Measurements from ENCODE around the gene POLQ. TPM values are rescaled to one million over a fixed set of nuclear protein-coding genes. Genes with fewer than 3 reads are reported as not detected.

POLQ gene
- total RNA-seq, 4 donors from 2014 or later: 2.2 to 11.6 (median 3.9) TPM

DNA sequence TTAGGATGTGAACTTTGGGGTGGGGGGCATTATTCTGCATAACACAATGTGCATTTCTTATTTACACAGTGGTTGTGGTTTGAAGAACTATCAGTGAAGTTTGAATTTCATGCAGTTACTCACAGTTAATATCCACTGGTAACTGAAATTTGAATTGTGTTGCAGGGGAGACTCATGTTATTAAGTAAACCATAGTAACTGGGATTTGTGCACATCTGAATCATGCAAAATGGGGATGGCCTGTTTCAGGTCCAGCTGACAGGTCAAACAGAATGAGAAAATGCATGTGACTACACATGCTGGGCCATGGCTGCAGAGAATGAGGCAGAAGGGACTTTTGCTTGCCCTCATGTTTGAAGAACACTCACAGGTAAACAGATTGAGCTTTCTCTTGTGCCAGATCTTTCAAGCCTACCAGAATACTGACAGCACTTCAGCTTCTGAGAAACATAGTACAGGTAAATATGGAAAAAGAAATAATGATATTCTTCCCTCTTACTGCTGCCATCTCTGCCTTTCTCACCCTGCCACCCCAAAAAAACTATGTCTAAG, 115.0 kb downstream of the POLQ start:
- Histone ChIP-seq H3K36me3 (no peaks in the 10 kb centered on the region), H3K4me3 (no peak overlapping the region), H3K4me1 (peaks cover 0 to 4% (median 0%) of the 10 kb centered on the region in 4 donors), H3K27ac (no peak overlapping the region), H3K9me3 (no peaks in the 10 kb centered on the region), H3K27me3 (no peaks in the 10 kb centered on the region)
- DNase-seq: no peak
- TF ChIP-seq POLR2A (IDR thresholded peaks at IDR 0.05) (no peak), CTCF (IDR thresholded peaks at IDR 0.05) (no peak)

DNA sequence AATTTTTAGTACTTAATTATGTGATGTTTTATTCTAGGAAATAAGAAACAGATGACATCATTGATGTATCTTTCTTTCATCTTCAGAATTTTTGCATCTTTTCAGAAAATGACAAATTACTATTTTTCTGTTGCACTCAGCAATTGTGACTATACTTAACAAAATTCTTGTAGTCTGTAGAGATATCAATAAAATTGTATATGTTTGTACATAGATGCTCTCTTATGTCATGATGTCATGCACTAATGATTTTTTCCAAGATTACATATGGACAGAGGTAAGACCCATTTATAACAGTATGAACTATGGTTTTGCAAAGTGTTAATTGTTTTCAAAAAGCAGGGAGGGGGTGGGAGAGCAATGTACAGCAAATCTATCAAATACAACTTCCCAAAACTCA, 121.2 kb downstream of the POLQ start:
- H3K4me1 ChIP-seq: no peaks in the 10 kb centered on the region
- H3K27ac ChIP-seq: no peak overlapping the region
- H3K27me3 ChIP-seq: no peaks in the 10 kb centered on the region
- no peak overlapping the region for H3K4me3 ChIP-seq
- TF ChIP-seq POLR2A (IDR thresholded peaks at IDR 0.05): no peak
- no peak for TF ChIP-seq CTCF (IDR thresholded peaks at IDR 0.05)
- no peaks in the 10 kb centered on the region for H3K36me3 ChIP-seq
- H3K9me3 ChIP-seq: no peaks in the 10 kb centered on the region
- DNase-seq: no peak

DNA sequence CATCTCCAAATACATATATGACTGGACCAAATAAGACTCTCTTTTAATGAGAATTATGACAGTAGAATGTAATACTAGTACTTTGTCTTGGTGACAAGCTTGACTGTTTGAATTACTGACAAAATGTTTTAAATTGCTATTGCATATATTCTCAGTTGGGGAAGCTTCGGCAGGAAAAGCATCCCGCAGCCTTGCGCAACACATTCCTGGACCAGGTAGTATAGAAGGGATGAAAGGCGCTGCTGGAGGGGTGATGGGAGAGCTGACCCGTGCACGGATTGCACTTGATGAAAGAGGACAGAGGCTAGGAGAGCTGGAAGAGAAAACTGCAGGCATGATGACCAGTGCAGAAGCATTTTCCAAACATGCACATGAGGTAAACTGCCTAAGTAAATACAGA, 127.6 kb downstream of the POLQ start:
- TF ChIP-seq CTCF (IDR thresholded peaks at IDR 0.05) (no peak), POLR2A (IDR thresholded peaks at IDR 0.05) (no peak)

DNA sequence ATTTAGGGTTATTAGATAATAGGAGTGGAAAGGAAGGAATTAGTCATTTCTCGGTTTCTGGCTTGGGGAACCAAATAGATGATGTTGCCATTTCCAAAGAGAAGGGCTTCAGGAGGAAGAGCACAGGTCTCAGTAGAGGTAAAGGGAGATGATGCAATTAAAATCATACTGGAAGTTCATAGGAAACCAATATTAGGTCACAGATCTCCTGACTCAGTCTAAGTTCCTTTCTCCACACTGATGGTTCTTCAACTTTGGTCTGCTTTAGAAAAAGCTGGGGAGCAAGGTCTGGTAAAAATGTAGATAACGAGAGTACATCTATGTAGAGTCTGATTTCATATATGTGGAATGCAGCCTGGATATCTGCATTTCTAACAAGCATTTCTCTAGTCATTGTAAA, 130.9 kb downstream of the POLQ start:
- no peak for DNase-seq
- TF ChIP-seq CTCF (IDR thresholded peaks at IDR 0.05) (no peak), POLR2A (IDR thresholded peaks at IDR 0.05) (no peak)
- Histone ChIP-seq H3K27ac (no peak overlapping the region), H3K36me3 (no peaks in the 10 kb centered on the region), H3K27me3 (no peaks in the 10 kb centered on the region), H3K4me1 (no peaks in the 10 kb centered on the region), H3K4me3 (no peak overlapping the region), H3K9me3 (no peaks in the 10 kb centered on the region)

More for the DNA sequence above, 127.6 kb downstream of the POLQ start:
- Histone ChIP-seq H3K4me3 (no peak overlapping the region), H3K27me3 (no peaks in the 10 kb centered on the region), H3K9me3 (no peaks in the 10 kb centered on the region), H3K36me3 (no peaks in the 10 kb centered on the region), H3K4me1 (no peaks in the 10 kb centered on the region), H3K27ac (no peak overlapping the region)
- DNase-seq: no peak

DNA sequence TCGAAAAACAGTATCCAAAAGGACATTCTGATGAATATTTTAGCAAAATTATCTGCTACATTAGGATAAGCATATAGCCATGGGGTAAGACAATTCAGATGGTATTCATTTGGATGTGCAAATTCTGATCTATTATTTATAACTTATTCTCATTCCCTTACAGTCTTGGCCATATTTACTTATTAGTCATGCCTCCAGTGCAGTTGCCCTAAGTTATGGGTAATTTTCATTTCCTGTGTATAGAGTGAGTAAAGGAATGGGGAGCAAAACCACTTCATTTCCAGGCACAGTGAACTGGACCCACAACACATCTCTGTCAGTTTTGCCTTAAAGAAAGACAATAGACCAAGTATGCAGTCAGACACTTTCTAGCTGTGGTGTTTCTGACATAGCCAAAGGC, 134.3 kb downstream of the POLQ start:
- no peak overlapping the region for H3K4me3 ChIP-seq
- TF ChIP-seq CTCF (IDR thresholded peaks at IDR 0.05) (no peak), POLR2A (IDR thresholded peaks at IDR 0.05) (no peak)
- H3K27me3 ChIP-seq: no peaks in the 10 kb centered on the region
- DNase-seq: no peak
- no peaks in the 10 kb centered on the region for H3K36me3 ChIP-seq
- H3K9me3 ChIP-seq: no peaks in the 10 kb centered on the region
- no peak overlapping the region for H3K27ac ChIP-seq
- no peaks in the 10 kb centered on the region for H3K4me1 ChIP-seq

- H3K27me3 ChIP-seq: no peaks in the 10 kb centered on the region
- H3K27ac ChIP-seq: no peak overlapping the region
- H3K4me3 ChIP-seq: no peak overlapping the region
- no peaks in the 10 kb centered on the region for H3K9me3 ChIP-seq
- no peak for DNase-seq
- TF ChIP-seq POLR2A (IDR thresholded peaks at IDR 0.05) (no peak), CTCF (IDR thresholded peaks at IDR 0.05) (no peak)
- no peaks in the 10 kb centered on the region for H3K36me3 ChIP-seq
- H3K4me1 ChIP-seq: no peaks in the 10 kb centered on the region
These were observed 140.2 kb downstream of the POLQ start for GRCh38 chr3:121405631-121406030.
